ENCODE data around the gene DLG5.
"Not testable (repeated sequence)": the region's sequence is repeated elsewhere in the genome, so short reads cannot be mapped to it uniquely, and the experiment has no call there.

DLG5 gene

GRCh38 chr10:77791506-77791905, 135.0 kb downstream of the DLG5 start:
- no peak for DNase-seq (ENCODE audit: low spot score)

- DNase-seq (ENCODE audit: low spot score): no peak
Measured at GRCh38 chr10:77789861-77790260, 136.7 kb downstream of the DLG5 start.

DNA sequence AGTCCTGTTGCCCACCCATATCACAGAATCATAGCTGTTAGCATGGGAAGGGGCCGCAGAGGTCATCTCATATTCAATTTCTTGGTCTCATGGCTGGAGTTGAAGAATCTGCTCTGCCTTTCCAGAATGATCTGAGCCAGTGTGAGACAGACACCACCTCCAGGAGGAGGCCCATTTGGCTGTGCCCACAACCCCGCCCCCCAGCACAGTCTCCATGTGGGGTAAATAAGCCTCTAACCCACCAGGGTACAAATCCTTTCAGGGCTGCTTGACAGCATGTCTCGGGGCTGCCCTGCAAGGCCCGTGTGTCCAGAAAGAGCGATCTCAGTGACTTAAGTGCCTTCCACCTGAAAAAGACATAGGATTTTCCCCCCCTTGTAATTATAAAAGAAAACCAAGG, 137.5 kb downstream of the DLG5 start:
- DNase-seq (ENCODE audit: low spot score): no peak

DNA sequence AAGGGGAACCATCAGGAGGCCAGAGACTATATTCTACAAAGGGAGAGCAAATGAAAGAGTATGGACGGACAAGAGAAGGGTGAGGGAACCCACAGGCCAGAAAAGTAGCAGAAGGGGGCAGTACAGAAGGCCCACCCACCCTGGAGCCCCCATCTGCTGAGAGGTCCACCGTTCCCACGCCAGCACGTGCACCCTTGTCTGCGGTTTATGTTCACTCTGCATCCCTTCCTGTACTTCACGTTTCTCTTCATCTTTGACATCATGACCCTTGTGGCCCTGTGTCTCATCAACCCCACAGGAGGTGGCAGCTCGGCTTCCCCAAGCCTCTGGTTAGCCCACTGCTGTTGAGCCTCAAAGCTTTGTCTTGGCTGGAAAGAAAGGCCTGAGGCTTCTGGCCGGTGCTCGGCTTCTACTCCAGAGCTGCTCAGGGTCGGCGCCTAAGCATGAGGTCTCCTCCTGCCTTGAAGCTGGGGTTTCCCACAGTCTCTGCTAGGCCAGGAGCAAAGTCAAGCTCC, 138.0 kb downstream of the DLG5 start:
- DNase-seq (ENCODE audit: low spot score): no peak

GRCh38 chr10:77787440-77787839, 139.1 kb downstream of the DLG5 start:
- DNase-seq (ENCODE audit: low spot score): no peak

- no peak for DNase-seq (ENCODE audit: low spot score)
Measured at GRCh38 chr10:77784856-77785255, 141.7 kb downstream of the DLG5 start.

GRCh38 chr10:77782328-77783061, 144.1 kb downstream of the DLG5 start:
- DNase-seq (ENCODE audit: low spot score): no peak

DNA sequence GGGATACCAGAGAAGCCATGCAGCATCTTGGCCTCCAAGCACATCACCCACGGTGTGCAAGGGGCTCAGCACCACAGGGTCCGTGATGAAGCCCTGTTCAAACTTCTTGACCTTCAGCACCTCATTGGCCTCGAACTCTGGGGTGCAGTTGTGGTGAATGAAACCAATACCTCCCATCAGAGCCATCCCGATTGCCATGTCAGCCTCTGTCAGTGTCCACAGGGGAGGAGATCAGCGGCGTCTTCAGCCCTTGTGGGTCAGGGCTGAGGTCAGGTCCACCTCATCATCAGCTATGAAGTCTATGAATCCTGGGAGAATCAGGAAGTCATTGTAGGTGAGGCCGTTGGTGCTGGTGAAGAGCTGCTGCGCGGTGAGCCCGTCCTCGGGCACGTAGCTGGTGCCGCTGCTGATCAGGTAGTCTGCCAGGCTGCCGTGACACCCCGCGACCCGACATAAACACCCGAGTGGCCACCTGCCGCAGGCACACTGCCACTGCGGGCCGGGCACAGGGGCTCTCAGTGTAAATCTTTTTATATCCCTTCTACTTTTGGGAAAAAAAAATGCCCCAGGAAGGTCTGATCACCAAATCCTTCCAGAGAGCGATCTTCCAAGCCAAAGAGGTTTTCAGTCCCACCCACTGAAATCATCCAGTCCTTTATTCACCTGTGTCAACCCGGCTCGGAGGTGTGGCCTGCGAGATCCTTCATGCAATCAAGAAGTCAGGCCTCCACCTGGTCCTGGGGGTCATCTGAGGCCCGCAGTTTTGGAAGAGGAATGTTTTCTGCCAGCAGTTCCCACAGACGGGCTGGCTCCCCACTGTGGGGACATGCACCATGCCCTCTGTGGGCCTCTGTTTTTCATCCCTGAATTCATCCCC, 144.9 kb downstream of the DLG5 start:
- DNase-seq (ENCODE audit: low spot score): no peak

DNA sequence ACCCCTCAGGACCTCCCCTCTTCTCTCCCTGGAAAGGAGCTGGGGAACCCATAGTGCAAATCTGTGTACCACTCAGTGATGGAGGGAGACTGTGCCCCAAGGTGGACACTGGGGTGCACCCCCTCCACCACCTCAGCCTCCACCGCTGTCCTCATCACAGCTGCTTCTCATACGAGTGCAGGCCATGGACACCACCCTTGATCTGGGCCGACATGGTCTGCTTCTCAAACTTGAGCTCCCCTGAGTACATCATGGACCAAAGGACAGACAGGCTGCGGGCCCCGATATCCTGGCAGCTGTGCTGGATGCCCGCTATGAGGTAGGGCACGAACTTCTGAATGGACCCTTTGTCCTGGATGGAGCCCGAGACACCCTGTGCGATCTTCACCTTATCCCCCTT, 146.4 kb downstream of the DLG5 start:
- no peak for DNase-seq (ENCODE audit: low spot score)

- no peak for DNase-seq (ENCODE audit: low spot score)
Measured at GRCh38 chr10:77776487-77776886, 150.1 kb downstream of the DLG5 start.

DNA sequence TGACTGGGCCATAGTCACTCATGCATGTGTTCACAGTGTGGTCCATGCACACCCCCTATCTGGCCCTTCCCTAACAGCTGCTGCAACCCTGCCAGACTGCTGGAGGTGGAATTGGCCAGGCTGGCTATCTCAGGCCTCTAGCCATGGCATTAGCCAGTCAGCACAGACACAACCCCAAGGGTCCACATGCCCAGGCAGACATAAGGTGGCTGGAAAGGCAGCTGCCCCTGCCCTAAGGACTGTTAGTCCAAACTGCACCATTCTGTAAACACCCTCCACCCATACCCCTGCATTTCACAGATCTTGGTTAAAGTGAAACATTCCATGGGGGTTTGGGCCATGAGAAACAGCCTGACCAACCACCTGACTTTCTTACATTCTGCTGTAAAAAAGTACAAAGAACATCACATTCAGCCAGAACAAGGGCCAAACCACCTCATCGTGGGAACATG, 151.6 kb downstream of the DLG5 start:
- DNase-seq (ENCODE audit: low spot score): no peak

- DNase-seq (ENCODE audit: low spot score): no peak
Measured at GRCh38 chr10:77773631-77774426, 152.7 kb downstream of the DLG5 start.

GRCh38 chr10:77772852-77773600, 153.5 kb downstream of the DLG5 start:
- DNase-seq (ENCODE audit: low spot score): not testable (repeated sequence)

- no peak for DNase-seq (ENCODE audit: low spot score)
Measured at GRCh38 chr10:77771851-77772250, 154.7 kb downstream of the DLG5 start.

- DNase-seq (ENCODE audit: low spot score): no peak
Measured at GRCh38 chr10:77771450-77771849, 155.1 kb downstream of the DLG5 start.

- no peak for DNase-seq (ENCODE audit: low spot score)
Measured at GRCh38 chr10:77770868-77771175, 155.7 kb downstream of the DLG5 start.

DNA sequence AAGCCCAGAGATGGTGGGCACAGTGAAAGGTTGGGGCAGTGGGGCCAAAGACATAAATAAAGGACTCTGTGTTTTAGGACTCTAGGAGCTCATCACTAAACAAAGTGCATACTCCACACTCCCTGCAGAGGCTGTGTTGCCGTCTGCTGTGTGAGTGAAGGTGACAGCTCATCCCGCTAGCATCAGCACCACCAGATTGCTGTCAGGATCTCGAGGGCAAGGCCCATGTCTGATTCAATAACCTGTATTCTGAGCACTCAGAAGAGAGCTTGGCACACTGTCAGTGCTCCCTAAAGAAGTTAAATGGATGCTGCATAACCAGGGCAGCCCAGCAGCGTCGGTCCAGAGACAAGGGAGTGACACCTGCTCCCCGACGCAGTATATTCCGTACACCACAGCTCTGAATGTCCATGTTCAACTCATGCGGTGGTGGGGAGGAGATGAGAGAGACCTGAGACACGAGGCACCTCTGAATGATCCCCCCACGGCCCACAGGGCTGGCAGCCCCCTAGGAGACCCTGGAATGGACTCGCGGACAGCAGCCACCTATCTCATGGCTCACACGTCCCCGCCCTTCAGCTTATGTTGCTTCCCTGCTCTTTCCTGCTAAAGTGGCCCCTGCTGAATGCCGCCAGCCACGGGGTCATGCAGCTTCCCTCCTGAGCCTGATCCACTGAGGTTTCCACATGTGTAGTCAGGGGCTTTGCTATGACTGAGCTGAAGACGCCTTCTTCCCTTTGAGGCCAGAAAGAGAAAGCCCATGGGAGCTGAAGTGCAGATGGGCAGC, 156.3 kb downstream of the DLG5 start:
- no peak for DNase-seq (ENCODE audit: low spot score)

DNA sequence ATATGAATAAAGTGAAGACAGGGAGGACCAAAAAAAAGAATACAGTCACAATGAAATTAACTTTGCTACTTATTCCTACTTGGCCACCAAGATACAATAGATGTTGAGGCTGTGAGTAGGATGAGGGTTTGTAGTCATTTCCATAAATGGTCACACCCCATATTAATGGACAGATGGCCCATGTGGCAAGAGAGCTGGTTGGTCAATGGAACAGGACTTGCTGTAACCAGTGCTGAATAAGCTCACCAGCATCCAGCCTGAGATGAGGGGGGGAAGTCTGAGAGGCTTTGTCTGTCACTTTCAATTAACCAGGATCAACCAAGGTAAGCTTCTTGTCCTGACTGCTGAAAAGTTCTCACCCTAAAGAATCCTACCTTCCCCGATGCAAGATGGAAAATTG, 158.5 kb downstream of the DLG5 start:
- no peak for DNase-seq (ENCODE audit: low spot score)

- no peak for DNase-seq (ENCODE audit: low spot score)
Measured at GRCh38 chr10:77763453-77764430, 162.8 kb downstream of the DLG5 start.

DNA sequence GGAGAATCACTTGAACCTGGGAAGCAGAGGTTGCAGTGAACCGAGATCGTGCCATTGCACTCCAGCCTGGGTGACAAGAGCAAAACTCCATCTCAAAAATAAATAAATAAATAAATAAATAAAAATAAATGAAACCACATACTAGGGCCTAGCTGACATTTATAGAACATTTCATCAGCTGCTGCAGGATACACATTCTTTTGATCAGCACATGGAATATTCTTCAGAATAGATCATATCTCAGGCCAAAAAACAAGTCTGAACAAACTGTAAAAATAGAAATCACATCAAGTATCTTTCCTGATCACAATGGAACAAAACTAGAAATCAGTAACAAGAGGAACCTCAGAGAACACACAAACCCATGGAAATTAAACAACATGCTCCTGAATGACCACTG, 168.1 kb downstream of the DLG5 start:
- DNase-seq (ENCODE audit: low spot score): not testable (repeated sequence)
